GM19463 (cell line): ENCODE measurements around the gene MT4.

Experiments used
- ATAC-seq: cut with Tn5 transposase; IDR thresholded peaks from one replicate; pipeline ENCODE4 v1.9.1; 2021; ENCODE audit warnings: mild to moderate bottlenecking, moderate library complexity; ENCODE audit not compliant: unreplicated experiment

The MT4 gene

DNA sequence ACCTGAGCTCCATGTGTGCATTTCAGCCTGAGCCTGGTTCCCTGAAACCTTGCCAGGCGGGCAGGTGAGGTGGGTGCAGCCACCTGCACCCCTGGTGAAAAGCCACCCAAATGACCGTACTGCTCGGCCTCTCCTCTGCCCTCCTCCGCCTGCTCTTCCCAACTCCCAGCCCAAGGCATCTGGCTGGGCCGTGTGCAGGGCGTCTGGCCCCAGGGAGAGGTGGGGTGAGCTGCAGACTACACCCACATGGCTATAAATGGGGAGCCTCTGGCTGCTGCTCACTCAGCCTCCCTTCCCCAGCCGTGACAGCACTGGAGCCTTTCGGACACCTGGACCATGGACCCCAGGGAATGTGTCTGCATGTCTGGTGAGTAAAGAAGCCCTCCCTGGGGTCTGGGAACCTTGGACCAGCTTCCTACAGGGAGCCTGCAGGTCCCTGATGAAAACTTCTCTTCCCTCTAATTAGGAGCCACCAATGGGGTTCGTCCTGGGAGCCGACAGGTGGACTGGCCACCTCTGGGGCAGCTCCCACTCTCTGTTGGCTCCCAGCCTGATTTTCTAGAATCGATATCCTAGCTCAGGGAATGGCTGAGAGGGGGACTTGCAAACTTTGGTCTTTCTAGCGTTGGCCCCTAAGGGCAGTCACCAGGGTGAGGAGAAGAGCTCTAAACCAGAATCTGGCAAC is at the start of gene MT4:
MT4 (plus strand) TSS at position 281 of the 685 bp plus-strand sequence; CDS start at position 337, 56 bp downstream.
- ATAC-seq: no peak

DNA sequence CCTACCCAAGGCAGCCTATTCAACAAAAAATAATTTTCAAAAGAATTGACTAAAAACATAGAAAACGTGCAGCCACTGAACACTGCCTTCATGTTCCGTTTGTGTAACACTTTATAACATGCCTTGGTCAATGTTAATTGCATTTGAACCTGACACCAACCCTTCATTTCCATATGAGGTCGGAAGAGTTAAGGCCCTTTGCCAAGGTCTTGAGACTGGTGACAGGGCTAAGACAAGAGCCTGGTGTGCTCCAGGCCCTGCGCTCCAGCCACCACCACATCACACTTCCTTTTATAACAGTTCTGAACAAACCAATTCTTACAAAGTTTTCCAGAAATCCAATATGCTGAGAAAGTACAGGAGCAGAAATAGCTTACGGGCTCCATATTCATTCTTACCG is 49.2 kb upstream of the MT4 start:
- no peak for ATAC-seq

DNA sequence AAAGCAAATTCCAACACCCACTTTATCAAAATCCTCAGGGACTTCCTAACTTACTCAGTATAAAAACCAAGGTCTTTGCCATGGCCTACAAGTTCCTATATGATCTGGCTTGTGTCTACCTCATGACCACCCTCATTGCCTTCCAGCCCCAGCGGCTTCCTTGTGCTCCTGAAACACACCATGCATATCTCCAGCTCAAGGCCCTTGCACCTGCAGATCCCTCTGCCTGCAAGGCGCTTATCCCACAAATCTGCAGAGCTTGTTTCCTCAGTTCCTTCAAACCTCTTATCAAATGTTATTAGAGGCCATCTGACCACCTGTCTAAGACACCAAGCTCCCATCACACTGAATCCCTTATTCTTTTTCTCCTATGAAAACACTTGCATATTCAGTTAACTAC is 47.7 kb upstream of the MT4 start:
- no peak for ATAC-seq

DNA sequence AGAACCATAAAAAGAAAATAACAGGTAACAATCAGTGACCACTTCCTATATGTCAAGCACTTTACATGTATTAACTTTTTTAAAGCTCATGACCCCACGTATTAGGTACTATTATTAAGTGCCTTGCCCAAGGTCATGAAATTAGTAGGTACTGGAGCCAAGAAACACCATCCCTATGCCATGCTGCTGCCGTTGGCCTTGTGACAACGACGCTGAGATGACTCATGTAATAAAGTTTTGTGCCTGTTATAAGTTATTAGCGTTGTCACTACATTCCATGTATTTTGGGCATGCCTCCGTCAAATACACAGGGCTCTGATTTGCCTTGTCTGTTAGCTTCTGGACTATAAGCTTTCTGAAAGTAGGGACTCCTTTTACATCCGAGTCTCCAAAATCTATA is 46.4 kb upstream of the MT4 start:
- ATAC-seq: no peak

DNA sequence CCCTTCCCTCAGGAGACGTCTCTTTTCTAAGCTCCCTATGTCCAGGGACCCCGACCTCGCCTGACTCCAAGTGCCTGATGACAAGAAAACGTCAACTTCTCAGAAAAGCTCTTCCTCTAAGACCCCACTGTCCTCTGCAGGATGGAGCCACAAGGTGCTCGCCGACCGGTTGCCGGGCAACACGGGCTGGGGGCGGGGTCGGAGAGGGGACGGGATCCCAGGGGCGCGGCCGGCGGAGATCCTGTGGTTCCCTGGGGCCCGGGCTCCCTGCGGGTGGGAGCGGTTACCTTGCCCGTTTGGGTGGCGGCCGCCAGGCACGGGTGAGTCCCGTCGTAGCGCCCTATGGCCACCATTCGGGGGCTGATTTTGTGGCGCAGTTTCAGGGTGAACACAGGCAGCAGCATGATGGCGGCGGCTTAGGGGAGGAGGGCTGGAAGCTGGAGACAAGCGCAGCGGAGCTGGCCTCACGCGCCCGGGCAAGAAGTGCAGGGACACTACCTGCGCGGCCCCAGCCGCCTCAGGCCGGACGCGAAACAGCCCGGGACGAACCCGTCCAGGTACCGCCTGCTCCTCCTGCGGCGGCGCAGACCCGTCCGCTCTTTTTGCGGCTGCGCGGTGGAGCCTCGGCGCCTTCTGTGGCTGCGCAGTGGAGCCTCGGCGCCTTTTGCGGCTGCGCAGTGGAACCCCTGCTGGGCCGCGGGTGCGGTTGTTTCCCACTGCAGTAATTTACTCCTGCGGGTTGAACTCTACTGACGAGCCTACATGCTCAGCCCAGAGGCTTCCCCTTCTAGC is 45.2 kb upstream of the MT4 start, which contains the start of gene BBS2:
BBS2 (minus strand) TSS at position 566 of the 792 bp plus-strand sequence; CDS start at position 404, 162 bp downstream.
- ATAC-seq: peak; percentile 81

DNA sequence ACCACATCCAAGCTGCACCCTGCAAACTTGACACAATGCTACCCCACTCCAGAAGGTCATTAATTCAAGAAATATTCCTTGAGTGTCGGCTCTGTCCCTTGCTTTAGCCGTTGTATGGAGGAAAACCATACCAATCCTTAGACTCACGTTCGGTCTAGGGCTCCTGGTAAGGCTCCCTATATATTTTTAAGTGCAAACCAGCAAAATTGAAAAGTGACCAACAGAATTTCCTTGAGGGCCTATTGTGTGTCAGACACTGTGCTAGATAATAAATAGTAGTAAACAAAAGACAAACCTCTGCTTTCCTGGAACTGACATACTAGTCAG is 44.7 kb upstream of the MT4 start:
- no peak for ATAC-seq

- no peak for ATAC-seq
Observed at GRCh38 chr16:56525236-56525635, 39.6 kb upstream of the MT4 start.

DNA sequence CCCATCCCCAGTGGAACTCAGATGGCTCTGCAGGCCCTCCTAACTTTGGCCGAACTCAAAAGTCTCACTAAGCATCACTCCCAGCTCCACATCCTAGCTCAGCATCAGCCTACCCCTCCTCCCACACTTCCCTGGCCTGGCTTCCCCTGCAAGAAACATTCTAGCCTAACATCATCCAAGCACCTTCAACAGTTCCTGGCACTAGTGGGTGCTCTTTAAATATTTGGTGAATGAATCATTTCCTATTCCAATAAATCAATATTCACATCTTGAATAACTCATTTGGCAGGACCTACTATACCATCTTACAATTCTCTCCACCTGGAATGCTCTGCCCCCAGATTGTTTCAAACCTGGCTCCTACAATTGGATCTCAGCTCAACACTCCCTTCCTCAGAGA is 34.0 kb upstream of the MT4 start:
- ATAC-seq: no peak

DNA sequence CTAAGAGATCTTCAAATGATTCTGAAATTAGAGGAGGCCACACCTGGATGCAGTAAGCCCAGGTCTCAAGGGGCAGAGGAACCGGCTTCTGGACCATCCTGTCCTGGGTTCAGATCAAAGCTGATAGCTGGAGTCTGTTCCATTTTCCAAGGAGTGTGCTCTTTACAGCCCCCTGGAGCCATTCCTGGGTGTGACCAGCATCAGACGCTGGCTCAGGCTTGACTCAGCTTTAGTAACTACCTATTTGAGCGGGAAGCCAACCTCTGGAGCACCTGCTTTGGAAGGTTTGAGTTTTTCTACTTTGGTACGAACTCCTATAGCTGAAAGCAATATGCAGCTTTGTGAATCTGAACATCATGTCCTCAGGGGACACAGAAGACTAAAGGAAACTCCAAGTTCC is 32.2 kb upstream of the MT4 start:
- no peak for ATAC-seq

DNA sequence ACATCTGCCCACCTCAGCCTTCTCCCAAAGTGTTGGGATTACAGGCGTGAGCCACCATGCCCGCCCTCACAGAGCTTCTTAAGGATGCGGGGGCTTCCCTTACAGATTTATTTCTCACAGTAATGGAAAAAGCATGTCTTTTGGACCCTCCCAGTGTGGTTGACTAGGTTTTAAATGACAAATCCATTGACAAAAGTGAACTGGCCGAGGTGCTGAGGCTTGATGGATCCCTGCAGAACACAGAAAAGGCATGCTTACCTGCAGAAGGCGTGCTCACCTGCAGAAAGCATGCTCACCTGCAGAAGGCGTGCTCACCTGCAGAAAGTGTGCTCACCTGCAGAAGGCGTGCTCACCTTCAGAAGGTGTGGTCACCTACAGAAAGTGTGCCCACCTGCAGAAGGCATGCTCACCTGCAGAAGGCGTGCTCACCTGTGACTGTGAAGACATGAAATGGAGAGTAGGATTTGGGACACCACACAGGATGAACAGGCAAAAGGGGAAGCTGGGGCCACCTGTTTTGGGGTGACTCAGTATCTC is 30.0 kb upstream of the MT4 start:
- ATAC-seq: no peak

DNA sequence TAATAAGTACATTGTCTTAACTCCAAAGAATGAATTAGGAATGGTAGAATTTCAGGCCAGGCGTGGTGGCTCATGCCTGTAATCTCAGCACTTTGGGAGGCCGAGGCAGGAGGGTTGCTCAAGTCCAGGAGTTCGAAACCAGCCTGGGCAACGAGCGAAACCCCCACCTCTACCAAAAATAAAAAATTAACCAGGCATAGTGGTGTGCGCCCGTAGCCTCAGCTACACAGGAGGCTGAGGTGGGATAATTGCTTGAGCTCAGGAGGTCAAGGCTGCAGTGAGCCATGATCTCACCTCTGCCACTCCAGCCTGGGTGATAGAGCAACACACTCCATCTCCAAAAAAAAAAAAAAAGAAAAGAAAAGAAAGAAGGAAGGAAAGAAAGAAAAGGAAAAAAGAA is 26.5 kb upstream of the MT4 start:
- ATAC-seq: no peak

GRCh38 chr16:56539656-56540055 is 25.2 kb upstream of the MT4 start:
- ATAC-seq: no peak

DNA sequence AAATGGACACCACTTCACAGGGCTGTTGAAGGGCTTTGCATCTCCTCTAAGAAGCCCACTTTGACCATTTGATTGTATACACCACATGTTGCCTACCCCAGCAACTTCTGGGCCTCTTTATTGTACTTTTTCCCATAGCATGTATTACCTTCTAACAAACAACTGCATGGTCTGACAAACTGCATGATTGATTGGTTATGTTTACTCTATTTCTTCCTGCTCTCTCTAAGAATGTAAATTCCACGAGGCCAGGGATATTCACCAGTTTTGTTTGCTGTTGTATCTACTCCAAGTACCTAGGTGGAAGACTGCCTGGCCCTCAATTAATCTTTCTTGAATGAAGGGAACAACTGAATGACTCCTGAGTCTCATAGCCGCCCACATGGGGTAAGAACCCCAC is 22.8 kb upstream of the MT4 start:
- ATAC-seq: no peak

DNA sequence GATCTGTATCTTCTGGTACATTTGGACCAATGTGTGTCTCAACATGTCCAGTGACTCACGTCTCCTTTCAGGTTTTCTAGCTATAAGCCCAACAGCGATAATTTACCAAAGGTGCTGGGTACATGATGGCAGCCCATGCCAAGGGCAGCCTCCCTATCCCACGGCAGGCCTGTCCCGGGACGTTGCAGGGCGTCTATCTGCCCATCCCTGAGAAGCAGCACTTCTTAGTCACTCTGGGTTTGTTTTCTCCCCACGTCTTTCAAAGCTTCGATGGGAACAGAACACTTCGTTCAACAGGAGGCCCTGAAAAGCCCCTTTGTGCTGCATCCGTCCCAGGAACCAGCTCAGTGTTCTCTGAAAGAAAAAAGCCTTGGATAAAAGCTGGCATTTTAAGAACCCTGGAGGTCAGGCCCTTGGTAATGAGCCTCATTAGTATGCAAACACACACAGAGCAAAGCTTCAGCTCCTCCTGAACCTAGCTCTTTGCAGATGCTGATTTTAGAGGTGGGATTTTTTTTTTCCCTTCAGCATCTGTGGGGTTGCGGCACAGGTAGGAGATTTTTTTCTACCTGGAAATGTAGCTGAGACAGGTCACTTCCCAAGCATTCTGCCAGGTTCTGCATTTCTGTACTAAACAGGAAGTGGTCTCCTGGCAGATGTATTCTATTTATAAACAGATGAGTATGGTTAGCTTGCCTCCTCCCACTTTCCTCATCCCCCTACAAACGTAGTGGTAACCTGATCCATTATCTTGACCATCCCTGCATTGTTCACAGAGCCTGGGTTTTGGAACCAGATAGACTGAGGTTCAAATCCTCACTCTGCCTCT is 17.5 kb upstream of the MT4 start:
- ATAC-seq: no peak

DNA sequence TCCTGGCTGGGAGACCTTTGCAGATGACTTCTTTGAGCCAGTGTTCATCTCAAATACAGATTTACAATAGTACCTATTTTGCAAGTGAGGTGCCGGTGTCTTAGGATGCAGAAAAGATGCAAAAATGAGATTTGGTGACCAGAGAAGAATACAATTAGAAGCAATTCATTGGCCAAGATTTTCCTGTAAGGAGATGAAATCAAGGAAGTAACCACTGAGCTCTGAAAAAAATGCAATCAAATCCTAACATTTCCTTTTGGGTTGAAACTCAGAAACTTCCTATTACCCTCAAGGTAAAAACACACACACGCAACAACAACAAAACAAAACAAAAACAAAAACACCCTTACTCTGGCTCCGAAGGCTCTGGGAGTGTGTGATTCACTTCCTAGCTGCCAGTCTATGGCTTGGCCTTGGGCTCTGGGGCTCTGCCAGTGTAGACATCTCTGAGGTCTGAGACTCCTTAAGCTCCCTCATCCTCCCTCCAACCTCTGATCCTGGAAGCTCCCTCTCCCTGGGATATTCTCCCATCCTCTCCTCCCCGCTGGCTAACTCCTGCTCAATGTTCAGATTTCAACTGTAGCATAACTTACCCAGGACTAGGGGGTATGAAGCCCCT is 16.8 kb upstream of the MT4 start:
- ATAC-seq: no peak

- ATAC-seq: no peak
Observed at GRCh38 chr16:56549161-56549560, 15.7 kb upstream of the MT4 start.

DNA sequence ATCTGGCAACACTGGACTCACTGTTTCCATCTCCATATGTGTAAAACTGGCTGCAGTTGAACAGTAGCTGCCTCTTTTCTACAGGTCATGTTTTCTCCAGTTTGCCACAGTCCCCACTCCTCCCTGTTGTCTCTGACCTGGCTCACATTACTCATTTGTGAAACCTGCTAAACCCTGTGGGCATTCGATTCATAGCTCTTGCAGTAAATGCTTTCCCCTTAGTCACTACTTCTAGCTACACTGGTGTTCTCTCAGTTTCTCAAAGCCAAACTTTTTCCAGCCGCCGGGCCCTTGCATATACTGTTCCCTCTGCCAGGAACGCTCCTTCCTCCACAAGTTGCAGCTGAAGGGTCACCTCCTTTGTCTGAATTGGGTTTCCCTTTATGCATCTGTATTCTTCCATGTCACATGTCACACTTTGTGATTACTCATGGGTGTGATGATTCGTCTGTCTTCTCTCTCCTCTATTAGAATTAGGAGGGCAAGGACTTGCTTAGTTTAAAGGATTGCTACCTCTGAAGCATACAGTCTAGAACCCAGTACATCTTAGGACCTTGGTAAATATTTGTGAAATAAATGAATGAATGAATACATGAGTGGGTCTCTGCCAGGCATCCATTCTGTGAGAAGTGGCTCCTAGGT is 15.0 kb upstream of the MT4 start:
- ATAC-seq: no peak

DNA sequence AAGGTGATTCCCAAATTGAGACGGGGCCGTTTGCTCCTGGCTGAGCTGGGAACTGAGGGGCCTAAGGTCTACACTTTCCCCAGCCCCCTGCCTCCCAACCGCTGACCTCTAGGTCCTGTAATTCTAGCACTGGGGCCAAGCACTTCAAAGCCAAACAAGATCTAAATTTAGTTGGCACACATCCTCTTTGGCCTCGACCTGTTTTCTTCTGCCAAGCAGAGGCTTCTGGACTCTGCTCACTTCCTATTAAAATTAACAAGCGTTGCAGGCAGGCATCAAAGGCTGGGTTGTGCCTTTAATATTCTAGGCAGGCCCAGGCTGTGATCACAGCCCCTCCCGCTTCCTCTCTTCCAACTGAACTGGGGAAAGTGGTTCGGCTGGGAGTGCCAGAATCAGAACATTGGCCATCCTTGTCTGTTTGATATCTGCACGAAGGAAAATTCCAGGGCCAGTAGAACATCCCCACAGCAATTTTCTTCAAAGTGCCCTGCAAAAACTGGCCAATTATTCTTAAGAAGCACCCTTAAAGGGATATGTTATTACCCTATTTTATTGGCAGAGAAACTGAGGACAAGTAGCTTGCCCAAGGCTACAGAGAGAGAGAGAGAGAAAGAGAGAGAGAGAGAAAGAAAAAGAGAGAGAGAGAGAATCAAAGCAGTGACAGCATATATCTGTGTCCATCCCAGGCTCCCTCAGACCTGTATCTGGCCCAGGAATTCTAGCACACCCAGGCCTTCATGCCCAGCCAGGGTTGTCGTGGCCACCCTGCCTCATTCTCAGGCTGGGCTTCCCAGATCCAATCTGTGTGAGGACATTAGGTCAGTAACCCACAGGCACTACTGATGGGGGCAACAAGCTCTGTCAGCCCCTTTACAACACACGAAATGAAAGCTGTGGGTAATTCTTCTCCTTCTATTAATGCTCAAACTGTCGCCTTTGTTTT is 12.8 kb upstream of the MT4 start:
- no peak for ATAC-seq

DNA sequence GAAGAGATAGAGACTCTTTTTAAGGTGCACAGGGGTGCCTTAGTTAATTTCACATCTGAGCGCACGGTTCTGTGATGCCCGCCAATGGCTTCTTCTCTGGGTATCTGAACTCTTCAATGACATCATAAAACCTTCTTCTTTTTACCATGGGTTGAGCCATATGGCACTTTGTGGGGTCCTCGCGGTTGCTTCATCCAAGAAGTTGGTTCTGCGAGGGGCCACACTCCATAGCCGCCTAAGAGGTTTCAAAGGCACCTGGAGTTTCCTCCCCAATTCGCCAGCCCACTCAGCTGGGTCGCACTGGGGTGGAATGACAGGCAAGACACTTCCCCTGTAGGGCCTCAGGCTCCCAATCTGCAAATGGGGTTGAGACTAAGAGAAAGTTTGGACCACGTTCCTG is 10.4 kb upstream of the MT4 start:
- no peak for ATAC-seq
